Keratinocyte (primary cell): ENCODE data around the gene OAS3.

Experiments used
- CTCF ChIP-seq, 3 experiments: IDR thresholded peaks in 1 of 3; conservative IDR thresholded peaks in 1 of 3; optimal IDR thresholded peaks in 1 of 3; 2 replicates in 2 of 3; 3 replicates in 1 of 3; pipeline versions ENCODE3 to v1.5.1; 2011; ENCODE audit warnings: low read length in 3 of 3, mild to moderate bottlenecking in 3 of 3, moderate library complexity in 2 of 3, control low read depth in 1 of 3, inconsistent platforms in 1 of 3; ENCODE audit not compliant: insufficient read depth in 2 of 3; ENCODE audit errors: extremely low read depth in 1 of 3
- EZH2 ChIP-seq: IDR thresholded peaks from one replicate; pipeline ENCODE4 v1.6.1; 2012; ENCODE audit warnings: inconsistent platforms, mild to moderate bottlenecking, low read length, moderate library complexity

- TF ChIP-seq EZH2 (no peak), CTCF (optimal IDR thresholded peaks at IDR 0.05 in 1 of 3, IDR thresholded peaks at IDR 0.05 in 1 of 3, conservative IDR thresholded peaks at IDR 0.05 in 1 of 3; ENCODE audit: extremely low read depth in 1 of 3, insufficient read depth in 2 of 3, low read length in 3 of 3) (no peak)
Measured at GRCh38 chr12:112978163-112979040, 40.1 kb downstream of the OAS3 start, which contains the start of gene OAS2.
